G401 (cell line): ENCODE data around the gene STPG2. TPM values are rescaled to one million over a fixed set of nuclear protein-coding genes. Genes with fewer than 3 reads are reported as not detected.
"Not testable (repeated sequence)": the region's sequence is repeated elsewhere in the genome, so short reads cannot be mapped to it uniquely, and the experiment has no call there.

Experiments
- DNase-seq: peaks from one replicate; pipeline ENCODE4 v3.0.0-alpha.2; 2015; ENCODE audit warnings: low spot score
- in situ Hi-C: cut with HindIII; loops from 2 replicates; pipeline ENCODE4 v1.10.0; 2016; ENCODE audit warnings: low sequenced_read_pairs, mixed read lengths
- total RNA-seq: library from RNA; depleted of rRNA; stranded (reverse); fragments of >200 nt; shearing (Covaris generic); gene quantifications from 2 replicates; pipeline ENCODE4 v1.2.3, GENCODE V29; 2014

STPG2 gene
- total RNA-seq, 1 experiment from 2014 or later: not detected

GRCh38 chr4:97978791-97979488, 164.3 kb downstream of the STPG2 start:
- in situ Hi-C loops: no loop called here
- DNase-seq: no peak

DNA sequence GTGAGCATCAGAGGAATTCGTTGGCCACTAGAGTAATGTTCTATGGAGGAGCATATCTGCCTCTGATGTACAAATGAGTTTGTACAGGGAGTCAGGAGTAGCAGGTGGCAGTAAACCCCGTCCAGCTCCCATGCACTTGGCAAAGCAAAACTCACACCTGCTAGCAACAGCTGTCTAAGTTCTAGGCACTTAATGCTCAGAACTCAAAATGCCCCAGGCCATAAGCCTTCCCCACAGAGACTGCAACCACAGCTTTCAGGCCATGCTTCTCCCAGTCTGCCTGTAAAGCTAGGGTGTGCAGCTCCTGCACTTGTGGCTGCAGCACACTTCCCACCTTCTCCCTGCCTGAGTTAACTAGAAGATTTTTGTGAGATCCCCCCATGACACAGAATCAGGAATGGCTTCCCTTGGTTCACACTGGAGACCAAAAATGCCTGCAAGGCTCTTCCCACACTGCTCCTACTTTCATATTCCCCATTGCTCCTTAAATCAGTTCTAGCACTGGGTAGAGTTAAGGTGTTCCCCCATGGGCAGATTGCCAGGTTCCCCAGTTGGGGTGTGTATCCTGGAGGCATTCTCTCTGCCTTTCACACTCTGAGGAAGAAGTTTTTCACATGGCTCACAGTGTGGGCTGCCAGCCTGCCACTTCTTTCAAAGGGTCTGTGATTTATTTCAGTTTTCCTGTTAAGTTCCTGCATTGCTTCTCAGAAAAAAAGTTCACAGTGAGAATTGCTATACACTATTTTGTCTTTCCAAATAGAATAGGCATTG, 189.9 kb downstream of the STPG2 start:
- in situ Hi-C loops: no loop called here

DNA sequence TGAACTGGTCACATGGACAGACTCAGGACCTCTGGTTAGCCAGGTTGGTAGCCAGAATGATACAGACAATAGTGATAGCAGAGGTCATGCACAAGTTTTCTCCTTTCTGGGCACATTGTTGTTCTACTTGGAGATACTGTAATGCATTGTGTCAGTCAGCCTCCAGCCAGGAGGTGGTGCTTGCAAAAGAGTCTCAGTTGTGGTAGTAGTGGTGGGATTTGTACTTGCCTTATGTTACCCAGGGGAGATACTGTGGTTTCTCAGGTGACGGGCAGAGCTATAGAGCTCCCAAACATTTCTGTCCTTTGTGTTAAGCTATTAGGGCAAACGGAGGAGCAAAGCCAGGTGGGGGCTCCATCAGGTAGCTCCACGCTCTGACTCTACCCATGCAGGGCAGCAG, 190.5 kb downstream of the STPG2 start:
- in situ Hi-C loops: no loop called here
- no peak for DNase-seq

More for the DNA sequence above, 189.9 kb downstream of the STPG2 start:
- no peak for DNase-seq

GRCh38 chr4:97950836-97951235, 192.4 kb downstream of the STPG2 start:
- in situ Hi-C loops: no loop called here
- no peak for DNase-seq

- DNase-seq: no peak
- in situ Hi-C loops: no loop called here
These were observed 200.3 kb downstream of the STPG2 start for GRCh38 chr4:97942951-97943350.

GRCh38 chr4:97942137-97942536, 201.1 kb downstream of the STPG2 start:
- in situ Hi-C loops: no loop called here
- no peak for DNase-seq

- DNase-seq: no peak
- in situ Hi-C loops: no loop called here
These were observed 205.1 kb downstream of the STPG2 start for GRCh38 chr4:97938141-97938540.

DNA sequence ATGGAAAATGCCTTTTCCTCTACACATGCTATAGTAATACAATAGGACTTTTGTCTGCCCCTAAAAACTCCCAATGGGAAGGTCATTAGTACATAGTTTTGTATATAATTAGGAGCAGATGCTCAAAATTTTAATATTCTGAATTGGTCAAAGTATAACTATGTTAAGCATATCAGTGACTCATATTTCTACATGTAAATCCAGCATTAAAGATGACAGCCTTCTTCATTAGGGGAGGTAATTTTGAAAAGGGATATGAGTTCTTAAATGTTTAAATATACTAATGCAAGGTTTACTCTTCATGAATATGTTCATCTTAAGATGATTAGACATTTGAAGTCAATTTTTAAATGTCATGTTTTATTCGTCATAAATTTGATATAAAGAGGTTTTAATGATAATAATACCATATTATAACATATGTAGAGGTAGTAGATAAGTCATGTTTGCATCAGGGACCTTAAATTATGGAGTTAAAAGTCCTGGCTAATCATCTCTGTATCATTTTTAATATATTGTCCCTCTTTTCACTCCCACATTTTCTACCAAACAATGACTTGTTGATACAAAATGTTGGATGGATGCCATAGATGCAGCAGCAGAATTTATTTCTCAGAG, 218.8 kb downstream of the STPG2 start:
- DNase-seq: no peak
- in situ Hi-C loops: no loop called here

GRCh38 chr4:97923096-97923495, 220.2 kb downstream of the STPG2 start:
- no peak for DNase-seq
- in situ Hi-C loops: no loop called here

- in situ Hi-C loops: no loop called here
- DNase-seq: no peak
These were observed 226.2 kb downstream of the STPG2 start for GRCh38 chr4:97917115-97917514.

- in situ Hi-C loops: no loop called here
- DNase-seq: no peak
These were observed 231.1 kb downstream of the STPG2 start for GRCh38 chr4:97912156-97912555.

DNA sequence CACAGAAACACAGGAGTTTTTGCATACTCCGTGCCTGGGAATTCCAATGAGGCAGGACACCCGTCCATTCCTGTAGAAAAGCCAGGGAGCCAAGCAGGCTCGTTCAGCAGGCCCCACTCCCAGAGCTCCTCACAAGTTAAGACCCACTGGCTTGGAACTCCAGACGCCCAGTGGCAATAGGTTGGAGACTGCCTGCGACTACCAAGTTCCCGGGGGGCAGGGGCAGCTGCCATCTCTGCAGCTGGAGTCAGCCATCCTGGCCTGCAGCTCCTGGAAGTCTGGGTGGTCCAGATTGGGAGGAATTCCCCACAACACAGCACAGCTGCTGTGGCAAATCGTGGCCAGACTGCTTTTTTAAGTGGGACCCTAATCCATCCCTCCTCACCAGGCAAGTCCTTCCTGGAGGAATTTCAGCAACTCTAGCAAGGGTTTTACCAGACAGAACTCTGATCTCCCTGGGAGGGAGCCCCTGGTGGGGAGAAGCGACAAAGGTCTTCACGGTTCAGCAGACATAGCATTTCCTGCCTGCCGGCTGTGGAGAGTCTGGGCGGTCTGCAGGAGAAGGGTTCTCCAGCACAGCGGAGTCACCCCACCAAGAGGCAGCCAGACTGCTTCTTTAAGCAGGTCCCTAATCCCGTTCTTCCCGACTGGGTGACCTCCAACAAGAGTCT, 231.9 kb downstream of the STPG2 start:
- in situ Hi-C loops: no loop called here
- DNase-seq: no peak

DNA sequence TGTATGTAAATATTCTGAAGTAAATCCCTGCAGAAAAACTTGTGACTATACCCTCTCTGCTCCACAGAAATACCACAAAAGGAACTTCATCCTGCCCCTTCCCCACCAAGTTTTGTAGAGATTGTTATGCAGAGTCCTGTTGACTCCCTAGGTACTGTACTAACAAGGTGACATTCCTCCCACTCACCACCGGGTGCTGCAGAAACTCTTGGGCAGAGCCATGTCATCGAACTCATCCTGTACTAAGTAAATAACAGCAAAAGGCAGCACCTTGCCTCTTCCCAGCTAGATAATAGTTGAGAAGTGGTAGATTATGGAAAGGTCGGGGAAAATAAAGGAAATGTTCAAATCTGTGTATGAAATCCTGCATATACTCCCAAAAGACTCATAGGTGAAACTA, 233.3 kb downstream of the STPG2 start:
- in situ Hi-C loops: no loop called here
- no peak for DNase-seq

GRCh38 chr4:97903436-97904189, 239.7 kb downstream of the STPG2 start:
- in situ Hi-C loops, DNase-seq: not testable (repeated sequence)

DNA sequence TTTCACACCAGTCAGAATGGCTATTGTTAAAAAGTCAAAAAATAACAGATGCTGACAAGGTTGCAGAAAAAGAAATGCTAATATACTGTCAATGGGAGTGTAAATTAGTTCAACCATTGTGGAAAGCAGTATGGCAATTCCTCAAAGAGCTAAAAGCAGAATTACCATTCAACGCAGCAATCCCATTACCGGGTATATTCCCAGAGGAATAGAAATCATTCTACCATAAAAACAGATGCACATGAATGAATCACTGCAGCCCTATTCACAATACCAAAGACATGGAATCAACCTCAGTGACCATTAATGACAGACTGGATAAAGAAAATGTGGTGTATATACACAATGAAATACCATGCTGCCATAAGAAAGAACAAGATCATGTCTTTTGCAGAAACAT, 243.0 kb downstream of the STPG2 start:
- no peak for DNase-seq
- in situ Hi-C loops: no loop called here

- no peak for DNase-seq
- in situ Hi-C loops: no loop called here
These were observed 250.5 kb downstream of the STPG2 start for GRCh38 chr4:97892592-97893266.

GRCh38 chr4:97879942-97880341, 263.3 kb downstream of the STPG2 start:
- no peak for DNase-seq
- in situ Hi-C loops: no loop called here

DNA sequence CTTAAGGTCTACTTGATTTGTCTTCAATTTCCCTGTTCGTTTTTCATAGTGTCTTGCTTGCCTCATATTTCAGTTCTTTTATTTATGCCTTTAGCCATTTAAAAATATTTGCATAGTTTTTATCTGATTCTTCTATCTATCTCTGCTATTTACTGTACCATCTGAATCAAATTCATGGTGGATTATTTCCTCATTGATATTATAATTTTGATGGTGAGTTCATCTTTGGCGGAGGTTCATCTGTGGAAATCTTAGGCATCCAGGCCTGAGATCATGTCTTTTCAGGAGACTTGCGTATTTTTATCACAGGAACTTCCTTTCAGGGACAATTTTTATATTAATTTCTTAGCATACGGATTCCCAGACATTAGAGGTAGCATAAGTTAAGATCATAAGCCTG, 275.2 kb downstream of the STPG2 start:
- in situ Hi-C loops: no loop called here
- no peak for DNase-seq
